ENCODE data around the gene RHBDF1.

Gene RHBDF1

DNA sequence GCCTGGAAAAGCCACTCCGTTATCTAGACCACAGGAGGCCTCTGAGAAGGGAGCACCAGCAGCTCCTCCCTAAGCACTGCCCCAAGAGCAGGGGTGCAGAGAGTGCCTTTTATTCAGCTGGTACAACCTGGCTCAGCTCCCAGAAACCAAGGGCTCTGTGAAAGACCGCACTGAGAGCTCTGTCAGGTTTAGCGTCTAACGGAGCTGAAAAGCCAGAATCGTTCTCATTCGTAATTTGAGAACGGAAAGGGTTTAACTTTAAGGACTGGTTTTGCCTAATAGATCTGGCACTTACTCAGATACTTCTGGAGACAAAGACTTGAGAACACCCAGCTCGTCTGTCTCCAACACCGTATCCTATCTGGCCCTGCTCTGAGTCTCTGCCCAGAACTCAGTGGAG, 19.1 kb upstream of the RHBDF1 start:
- DNase-seq = no peak

DNA sequence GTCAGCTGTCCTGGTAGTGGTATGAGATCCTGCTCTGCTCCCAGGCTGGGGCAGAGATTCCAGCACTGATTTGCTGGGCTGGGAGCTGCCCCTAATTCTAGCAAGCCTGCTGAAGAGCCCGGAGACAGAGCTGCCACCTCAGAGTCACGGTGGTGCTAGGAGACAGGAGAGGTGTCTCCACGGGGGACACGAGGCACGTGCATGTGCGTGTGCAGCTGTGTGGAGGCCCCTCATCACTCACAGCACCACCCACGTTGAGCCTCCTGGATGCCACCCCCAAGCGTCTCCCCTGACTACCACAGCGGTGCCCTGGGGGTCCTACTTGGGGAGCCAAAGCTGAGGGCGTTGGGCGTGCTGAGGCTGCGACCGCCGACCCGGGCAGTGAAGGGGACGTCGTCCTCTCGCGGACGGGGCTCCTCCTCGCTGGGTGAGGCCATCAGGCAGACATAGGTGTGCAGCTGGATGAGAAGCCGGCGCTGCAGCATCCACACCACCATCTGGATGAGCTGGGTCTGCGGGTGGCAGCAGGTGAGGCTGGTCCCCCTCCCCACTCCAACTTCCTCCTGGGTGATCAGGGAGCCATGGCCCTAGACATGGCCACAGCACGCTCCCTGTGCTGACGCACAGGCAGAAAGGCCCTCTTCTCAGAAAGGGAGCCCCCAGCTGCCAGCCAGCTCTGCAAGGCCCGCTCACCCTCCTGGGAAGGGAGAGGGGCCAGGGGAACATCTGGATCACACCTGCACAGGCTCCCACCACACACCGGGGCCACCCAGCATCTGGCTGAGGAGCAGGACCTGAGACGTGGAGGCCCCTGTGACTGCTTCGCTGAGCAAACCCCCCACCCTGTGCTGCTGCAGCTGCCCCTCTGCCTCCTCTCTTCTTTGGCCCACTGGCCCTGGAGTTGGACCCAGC, 17.2 kb upstream of the RHBDF1 start:
- no peak for DNase-seq

- no peak for DNase-seq
Measured at GRCh38 chr16:88613-89012, 16.2 kb upstream of the RHBDF1 start.

- no peak for DNase-seq
Measured at GRCh38 chr16:86483-86952, 14.1 kb upstream of the RHBDF1 start.

GRCh38 chr16:85865-86264, 13.4 kb upstream of the RHBDF1 start:
- DNase-seq = no peak

DNA sequence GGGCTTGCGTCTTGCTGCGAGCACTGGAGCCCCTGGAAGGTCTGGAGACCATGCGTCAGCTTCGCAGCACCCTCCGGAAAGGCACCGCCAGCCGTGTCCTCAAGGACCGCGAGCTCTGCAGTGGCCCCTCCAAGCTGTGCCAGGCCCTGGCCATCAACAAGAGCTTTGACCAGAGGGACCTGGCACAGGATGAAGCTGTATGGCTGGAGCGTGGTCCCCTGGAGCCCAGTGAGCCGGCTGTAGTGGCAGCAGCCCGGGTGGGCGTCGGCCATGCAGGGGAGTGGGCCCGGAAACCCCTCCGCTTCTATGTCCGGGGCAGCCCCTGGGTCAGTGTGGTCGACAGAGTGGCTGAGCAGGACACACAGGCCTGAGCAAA, 13.0 kb upstream of the RHBDF1 start:
- DNase-seq = no peak

- DNase-seq = peak; percentile 47
Measured at GRCh38 chr16:84718-85406, 12.4 kb upstream of the RHBDF1 start.

DNA sequence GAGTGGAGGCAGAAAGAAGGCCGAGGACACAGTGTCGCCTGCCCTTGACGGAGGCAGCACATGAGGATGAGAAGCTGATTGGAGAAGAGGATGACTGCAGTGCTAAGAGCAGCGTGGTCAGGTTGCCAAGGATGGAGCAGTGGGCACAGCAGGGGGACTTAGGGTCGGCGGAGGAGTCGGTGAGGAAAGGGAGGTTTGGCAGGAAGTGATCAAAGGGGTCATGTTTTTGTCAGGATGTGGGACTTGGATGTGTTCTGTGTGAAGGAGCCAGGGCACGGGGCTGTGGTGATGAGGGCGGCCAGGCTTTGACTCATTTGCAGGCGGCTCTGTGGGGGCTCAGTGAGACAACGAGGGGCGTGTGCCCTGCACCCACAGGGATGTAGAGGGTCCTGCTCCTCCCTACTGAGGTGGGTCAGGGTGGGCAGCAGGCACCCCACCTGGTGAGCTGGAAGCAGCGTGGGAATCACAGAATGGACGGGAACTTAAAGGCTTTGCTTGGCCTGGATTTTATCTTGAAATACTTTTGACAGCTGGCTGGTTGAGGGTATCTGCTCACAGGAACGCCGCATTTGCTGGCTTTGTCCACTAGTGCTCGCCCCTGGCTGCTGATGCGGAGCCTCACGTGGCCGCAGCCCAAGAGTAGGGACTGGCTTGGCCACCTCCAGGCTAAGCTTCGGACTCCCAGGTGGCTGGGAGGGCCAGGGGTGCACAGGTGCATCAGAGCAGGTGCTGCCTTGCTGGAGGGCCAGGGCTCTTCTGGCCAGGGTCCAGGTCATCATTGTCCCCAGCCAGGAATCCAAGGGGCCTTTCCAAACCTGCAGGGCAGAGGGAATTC, 11.6 kb upstream of the RHBDF1 start:
- peak; percentile 41 for DNase-seq

GRCh38 chr16:83060-83603, 10.7 kb upstream of the RHBDF1 start:
- no peak for DNase-seq

DNA sequence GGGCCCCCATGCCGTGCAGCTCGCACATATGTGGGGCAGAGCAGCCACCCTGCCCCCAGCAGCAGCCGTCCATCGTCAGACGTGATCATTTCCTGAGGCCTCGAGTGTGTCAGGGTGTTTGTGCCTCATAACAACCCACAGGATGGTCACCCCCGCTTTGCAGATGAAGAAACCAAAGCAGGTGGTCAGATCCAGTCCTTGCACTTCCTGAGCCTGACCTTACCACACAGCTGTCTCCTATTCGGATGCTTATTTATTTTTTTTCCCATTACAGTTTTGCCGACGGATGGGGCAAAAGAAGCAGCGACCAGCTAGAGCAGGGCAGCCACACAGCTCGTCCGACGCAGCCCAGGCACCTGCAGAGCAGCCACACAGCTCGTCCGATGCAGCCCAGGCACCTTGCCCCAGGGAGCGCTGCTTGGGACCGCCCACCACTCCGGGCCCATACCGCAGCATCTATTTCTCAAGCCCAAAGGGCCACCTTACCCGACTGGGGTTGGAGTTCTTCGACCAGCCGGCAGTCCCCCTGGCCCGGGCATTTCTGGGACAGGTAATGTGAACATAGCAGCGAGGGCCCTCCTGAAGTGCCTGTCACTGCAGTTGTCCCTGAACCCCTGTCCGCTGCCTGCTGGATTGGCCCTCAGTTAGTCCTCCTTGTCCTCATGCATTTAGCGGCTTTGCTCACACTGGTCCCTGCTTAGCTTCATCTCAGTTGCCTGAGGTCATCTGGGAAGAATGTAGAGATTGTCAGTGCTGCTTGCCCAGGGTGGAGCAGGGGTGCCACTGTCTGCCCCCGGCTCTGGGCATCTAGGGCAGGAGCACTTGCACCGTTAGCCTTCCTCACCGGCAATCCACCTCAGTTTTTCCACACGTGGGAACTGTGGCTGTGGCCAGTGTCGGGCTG, 7.0 kb upstream of the RHBDF1 start:
- DNase-seq = no peak

DNA sequence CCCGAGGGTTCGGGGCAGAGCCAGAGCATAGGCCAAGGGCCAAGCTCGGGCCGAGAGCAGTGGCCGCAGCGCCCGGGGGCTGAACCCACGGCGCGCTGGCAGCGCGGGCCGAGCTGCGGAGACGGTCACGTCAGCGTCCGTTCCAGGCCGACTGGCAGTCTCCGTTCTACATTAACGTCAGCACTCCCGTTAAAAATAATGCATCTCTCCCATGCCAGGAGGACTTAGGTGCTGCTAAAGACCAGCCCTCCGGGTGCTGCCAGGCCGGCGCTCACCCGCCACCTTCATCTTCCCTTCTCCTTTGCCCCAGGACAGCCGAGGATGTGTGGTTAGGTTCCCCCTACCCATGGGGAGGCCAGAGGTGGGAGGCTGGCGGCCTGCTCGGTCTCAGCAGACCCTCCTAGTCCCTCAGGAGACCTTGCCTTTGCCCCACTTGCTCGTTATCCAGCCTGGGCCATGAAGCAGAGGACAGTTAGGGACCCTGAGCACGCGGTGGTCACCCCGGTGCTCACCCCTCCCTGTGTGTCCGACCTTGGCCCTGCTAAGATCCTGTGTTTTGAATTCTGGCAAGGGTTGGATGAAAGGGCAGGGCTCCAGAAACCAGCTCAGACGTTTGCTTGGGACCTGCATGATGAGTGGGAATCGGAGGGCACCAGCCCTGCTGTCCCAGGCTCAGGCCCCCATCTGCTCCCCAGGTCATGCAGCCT, 6.2 kb upstream of the RHBDF1 start:
- DNase-seq = peak; percentile 28

DNA sequence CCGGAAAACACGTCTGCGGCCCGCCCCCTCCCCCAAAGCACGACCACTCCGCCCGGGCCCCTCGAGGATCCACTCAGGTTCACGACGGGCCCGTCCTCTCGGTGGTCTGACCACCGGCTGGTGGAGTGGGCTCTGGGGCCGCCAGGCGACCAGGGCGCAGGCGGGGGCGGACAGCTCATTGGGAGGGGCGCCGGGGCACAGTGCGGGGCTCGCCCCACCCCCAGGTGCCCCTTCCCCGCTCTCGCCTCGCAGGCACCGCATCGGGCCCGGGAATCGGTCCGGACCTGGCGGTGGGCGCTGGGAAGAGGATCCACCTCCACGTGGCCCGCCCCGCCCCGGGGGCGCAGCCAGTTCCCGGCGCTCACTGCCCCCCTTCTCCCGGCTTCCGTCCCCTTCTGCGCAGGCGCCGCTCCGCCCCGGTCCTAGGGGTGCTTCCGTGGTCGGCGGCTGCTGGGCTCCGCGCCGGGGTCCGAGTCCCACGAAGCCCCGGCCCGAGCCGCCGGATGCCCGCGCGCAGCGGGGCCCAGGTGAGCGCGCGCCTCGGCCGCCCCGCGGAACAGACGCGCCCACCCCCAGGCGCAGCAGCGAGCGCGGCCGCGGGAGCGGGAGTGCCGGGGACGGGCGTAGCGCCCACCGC, 5.5 kb upstream of the RHBDF1 start, which contains the start of gene MPG:
Gene MPG (plus strand): TSS at position 419 of the 637 bp plus-strand sequence. CDS start 85 bp downstream, at position 504.
- DNase-seq = peak; percentile 89

- DNase-seq = peak; percentile 45
Measured at GRCh38 chr16:77273-77806, 4.9 kb upstream of the RHBDF1 start.

DNA sequence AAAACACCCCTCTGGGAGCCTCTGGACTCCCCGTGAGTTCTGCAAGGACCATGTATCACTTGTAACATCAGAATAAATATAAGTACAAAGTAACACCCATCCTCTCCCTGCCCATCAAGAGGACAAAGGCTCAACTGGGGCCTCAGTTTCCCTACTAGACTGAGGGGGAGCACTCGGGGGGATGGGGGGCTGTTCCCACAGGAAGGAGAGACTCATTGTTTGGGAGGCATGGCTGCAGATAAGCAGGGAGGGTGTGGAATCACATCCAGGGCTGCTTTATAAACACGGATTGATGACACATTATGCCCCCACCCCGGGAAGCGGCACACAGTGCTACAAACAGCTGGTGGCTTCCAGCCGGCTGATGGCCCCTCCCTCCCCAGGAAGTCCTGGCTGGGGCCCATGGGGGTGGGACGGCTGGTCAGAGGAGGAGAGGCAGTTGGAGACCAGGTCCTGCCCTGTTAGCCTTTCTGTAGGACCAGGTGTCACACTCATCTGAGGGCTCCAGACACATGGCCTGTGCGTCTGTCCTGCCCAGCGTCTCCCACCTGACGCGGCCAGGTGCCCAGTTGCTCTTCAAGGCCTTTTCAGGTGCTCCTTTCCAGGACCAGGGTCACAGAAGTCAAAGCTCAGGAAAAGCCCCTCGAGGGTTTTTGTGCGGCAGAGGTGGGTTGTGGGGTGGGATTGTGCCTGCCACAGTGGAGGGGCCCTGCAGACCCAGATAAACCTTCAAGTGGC, 4.3 kb upstream of the RHBDF1 start:
- DNase-seq = peak; percentile 35

DNA sequence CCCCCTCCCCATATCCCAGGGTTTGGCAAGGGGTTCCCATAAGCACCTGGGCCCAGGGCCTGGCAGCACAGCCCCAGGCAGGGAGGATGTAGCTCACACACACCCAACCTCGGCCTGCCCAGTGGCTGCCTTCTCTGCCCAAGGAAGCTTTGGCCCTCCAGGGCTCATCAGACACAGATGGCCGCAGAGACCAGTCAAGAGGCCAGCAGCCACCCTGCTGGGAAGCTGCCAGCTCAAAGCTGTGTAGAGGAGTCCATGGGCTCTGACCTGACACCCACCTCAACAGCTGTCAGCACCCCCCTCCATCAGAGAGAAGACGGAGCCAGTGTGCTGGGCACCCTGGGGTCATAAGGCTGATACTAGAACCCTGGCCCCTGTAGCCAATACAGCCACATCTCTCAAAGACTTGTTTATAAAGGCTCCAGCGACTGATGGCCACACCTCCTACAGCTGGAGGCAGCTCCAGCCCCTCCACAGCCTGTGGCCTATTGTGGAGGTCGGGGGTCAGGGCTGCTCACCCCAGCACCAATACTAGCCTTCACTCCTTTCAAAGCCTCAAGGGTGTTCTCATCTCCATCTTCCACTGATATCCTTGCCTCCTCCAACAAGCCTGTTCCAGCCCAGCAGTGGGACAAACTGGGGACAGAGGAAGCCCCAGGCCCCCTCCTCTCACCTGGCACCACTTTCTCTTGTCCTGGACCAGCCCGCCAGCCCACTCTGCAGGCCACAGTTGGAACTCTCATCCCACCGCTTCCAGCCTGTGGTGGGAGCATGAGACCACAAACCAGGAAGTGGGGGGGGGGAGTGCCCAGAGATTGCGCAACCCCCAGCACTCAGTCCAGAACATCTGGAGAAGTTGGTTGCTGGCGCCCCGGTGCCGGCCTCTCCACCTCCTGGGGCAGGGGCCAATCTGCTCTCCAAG, 3.4 kb upstream of the RHBDF1 start:
- DNase-seq = peak; percentile 22

- DNase-seq = no peak
Measured at GRCh38 chr16:74747-75334, 2.4 kb upstream of the RHBDF1 start.

- DNase-seq = no peak
Measured at GRCh38 chr16:74051-74746, 1.8 kb upstream of the RHBDF1 start.

Measured in CD4-positive, alpha-beta T cell treated with Interleukin-17A for 4 hours (primary cell).